HEK293 (cell line): ENCODE data around the gene TRPV5.
A peak's percentile ranks its signal among the peaks of the same experiment; 100 is the strongest.

ENCODE experiments used
- CTCF ChIA-PET: fragments of 350-600 bp; formaldehyde crosslinking; extraction: SDS; loops from one replicate; lab custom pipeline; 2021; ENCODE audit warnings: antibody characterized with exemption; lab: Yijun Ruan, JAX
- POLR2A ChIA-PET: fragments of 300-600 bp; formaldehyde crosslinking; extraction: SDS; loops from one replicate; lab custom pipeline; 2020; ENCODE audit warnings: antibody characterized with exemption, inconsistent platforms; lab: Yijun Ruan, JAX
- H3K27ac ChIP-seq: fragments of 200-500 bp; sonication (Bioruptor generic); 2 replicates; pipeline ENCODE4 v1.5.1; 2014; ENCODE audit warnings: low read depth, low read length, control low read depth, inconsistent platforms; ENCODE audit errors: extremely low read depth
- H3K36me3 ChIP-seq, 2 experiments: fragments of 200-500 bp in 1 of 2; sonication (Bioruptor generic) in 1 of 2; 1 replicate in 1 of 2; 2 replicates in 1 of 2; pipeline ENCODE4 v1.5.1; 2014 to 2017; ENCODE audit warnings: inconsistent platforms in 2 of 2, low read length in 2 of 2; ENCODE audit not compliant: control insufficient read depth in 2 of 2, insufficient read depth in 1 of 2
- H3K4me1 ChIP-seq: fragments of 200-500 bp; sonication (Bioruptor generic); 2 replicates; pipeline ENCODE4 v1.5.1; 2014; ENCODE audit warnings: mild to moderate bottlenecking, low read length, inconsistent platforms; ENCODE audit not compliant: control insufficient read depth, insufficient read depth
- H3K4me3 ChIP-seq: 2 replicates; pipeline ENCODE4 v1.5.1; 2011; ENCODE audit warnings: low read depth, mild to moderate bottlenecking, control low read depth, low read length, moderate library complexity
- H3K9me3 ChIP-seq: fragments of 200-500 bp; sonication (Bioruptor generic); 2 replicates; pipeline ENCODE4 v1.5.1; 2014; ENCODE audit warnings: low read depth, low read length, inconsistent platforms; ENCODE audit not compliant: control insufficient read depth, insufficient read depth
- GLIS1 ChIP-seq: fragments of 450-650 bp; formaldehyde crosslinking; IDR thresholded peaks from 2 replicates; pipeline ENCODE4 v1.5.1; 2016; ENCODE audit warnings: missing biosample characterization, missing genetic modification characterization
- KLF16 ChIP-seq: fragments of 450-650 bp; formaldehyde crosslinking; IDR thresholded peaks from 2 replicates; pipeline ENCODE4 v1.5.1; 2017; ENCODE audit warnings: missing biosample characterization, missing genetic modification characterization
- PATZ1 ChIP-seq: fragments of 450-650 bp; formaldehyde crosslinking; IDR thresholded peaks from 2 replicates; pipeline ENCODE4 v1.5.1; 2016; ENCODE audit warnings: missing biosample characterization, missing genetic modification characterization
- PRDM1 ChIP-seq: fragments of 450-650 bp; formaldehyde crosslinking; IDR thresholded peaks from 2 replicates; pipeline ENCODE4; 2016; ENCODE audit warnings: missing biosample characterization, missing genetic modification characterization
- PRDM4 ChIP-seq: fragments of 450-650 bp; formaldehyde crosslinking; IDR thresholded peaks from 2 replicates; pipeline ENCODE4 v1.5.1; 2017; ENCODE audit warnings: missing biosample characterization, missing genetic modification characterization
- SALL2 ChIP-seq: fragments of 450-650 bp; formaldehyde crosslinking; IDR thresholded peaks from 2 replicates; pipeline ENCODE4 v1.5.0; 2017; ENCODE audit warnings: missing biosample characterization, mild to moderate bottlenecking, missing genetic modification characterization, borderline replicate concordance
- SETDB1 ChIP-seq: IDR thresholded peaks from one replicate; pipeline ENCODE4 v1.6.1; 2017; ENCODE audit warnings: mild to moderate bottlenecking, low read length, moderate library complexity, mixed read lengths; ENCODE audit not compliant: insufficient read length
- ZBTB48 ChIP-seq: fragments of 450-650 bp; formaldehyde crosslinking; IDR thresholded peaks from 2 replicates; pipeline ENCODE4 v1.5.1; 2016; ENCODE audit warnings: missing biosample characterization, missing genetic modification characterization
- ZNF114 ChIP-seq: fragments of 450-650 bp; formaldehyde crosslinking; IDR thresholded peaks from 2 replicates; pipeline ENCODE4 v1.5.0; 2017; ENCODE audit warnings: missing biosample characterization, missing genetic modification characterization
- ZNF184 ChIP-seq: fragments of 450-650 bp; IDR thresholded peaks from 2 replicates; pipeline ENCODE4 v1.5.1; 2018; ENCODE audit warnings: missing biosample characterization, mild to moderate bottlenecking, missing genetic modification characterization
- ZNF2 ChIP-seq: fragments of 450-650 bp; formaldehyde crosslinking; IDR thresholded peaks from 2 replicates; pipeline ENCODE4 v1.5.1; 2016; ENCODE audit warnings: missing biosample characterization, missing genetic modification characterization
- ZNF280D ChIP-seq: fragments of 450-650 bp; formaldehyde crosslinking; IDR thresholded peaks from 2 replicates; pipeline ENCODE4 v1.5.1; 2016; ENCODE audit warnings: missing biosample characterization, missing genetic modification characterization
- ZNF302 ChIP-seq: fragments of 450-650 bp; formaldehyde crosslinking; IDR thresholded peaks from 2 replicates; pipeline ENCODE4 v1.5.1; 2016; ENCODE audit warnings: missing biosample characterization, missing genetic modification characterization, low read depth
- ZNF311 ChIP-seq: fragments of 450-650 bp; formaldehyde crosslinking; IDR thresholded peaks from 2 replicates; pipeline ENCODE4 v1.5.1; 2017; ENCODE audit warnings: missing biosample characterization, missing genetic modification characterization, borderline replicate concordance
- ZNF394 ChIP-seq: fragments of 450-650 bp; formaldehyde crosslinking; IDR thresholded peaks from 2 replicates; pipeline ENCODE4 v1.5.1; 2016; ENCODE audit warnings: missing biosample characterization, missing genetic modification characterization, mild to moderate bottlenecking, moderate library complexity, borderline replicate concordance
- ZNF549 ChIP-seq: fragments of 450-650 bp; IDR thresholded peaks from 2 replicates; pipeline ENCODE4 v1.5.1; 2018; ENCODE audit warnings: missing biosample characterization, missing genetic modification characterization, mild to moderate bottlenecking, inconsistent platforms, moderate library complexity
- ZNF571 ChIP-seq: fragments of 450-650 bp; formaldehyde crosslinking; IDR thresholded peaks from 2 replicates; pipeline ENCODE4 v1.5.0; 2017; ENCODE audit warnings: missing biosample characterization, missing genetic modification characterization
- ZNF580 ChIP-seq: fragments of 450-650 bp; formaldehyde crosslinking; IDR thresholded peaks from 2 replicates; pipeline ENCODE4 v1.5.1; 2016; ENCODE audit warnings: missing biosample characterization, missing genetic modification characterization
- ZNF791 ChIP-seq: fragments of 450-650 bp; formaldehyde crosslinking; IDR thresholded peaks from 2 replicates; pipeline ENCODE4 v1.5.1; 2016; ENCODE audit warnings: missing biosample characterization, missing genetic modification characterization
- ZNF843 ChIP-seq: fragments of 450-650 bp; formaldehyde crosslinking; IDR thresholded peaks from 2 replicates; pipeline ENCODE4 v1.5.1; 2016; ENCODE audit warnings: missing biosample characterization, missing genetic modification characterization

TRPV5 gene

GRCh38 chr7:142863891-142864685 lies 69.5 kb downstream of the TRPV5 start:
- H3K36me3 ChIP-seq: peaks cover 0 to 5% of the 10 kb centered on the region in 2 experiments; a peak in 1 of 3 replicates
- POLR2A ChIA-PET: no interaction called here
- no peaks in the 10 kb centered on the region for H3K4me1 ChIP-seq
- TF ChIP-seq ZNF549 (tag by site-specific recombination) (no peak), GLIS1 (tag by site-specific recombination) (peak; percentile 40; the same call in 1 of the 2 replicates)
- H3K27ac ChIP-seq: no peak overlapping the region
- no peaks in the 10 kb centered on the region for H3K9me3 ChIP-seq
- H3K4me3 ChIP-seq: no peak overlapping the region
- CTCF ChIA-PET: interaction anchor here (1.0 to 5.5 kb wide), 4 partner anchors 8 to 16 kb away, joined by 3 to 24 read pairs (median 4); no protein-coding TSS in a partner anchor

- H3K36me3 ChIP-seq: peaks cover 0 to 5% of the 10 kb centered on the region in 2 experiments; a peak in 1 of 3 replicates
- ChIA-PET POLR2A (no interaction called here), CTCF (interaction anchor here (0.7 to 5.5 kb wide), 3 partner anchors 9 to 259 kb away, joined by 3 to 24 read pairs (median 3); no protein-coding TSS in a partner anchor)
- H3K27ac ChIP-seq: no peak overlapping the region
- H3K9me3 ChIP-seq: no peaks in the 10 kb centered on the region
- TF ChIP-seq ZNF302 (no peak), ZBTB48 (tag by site-specific recombination) (no peak), ZNF394 (no peak)
- H3K4me3 ChIP-seq: no peak overlapping the region
- H3K4me1 ChIP-seq: no peaks in the 10 kb centered on the region
Observed at GRCh38 chr7:142862786-142863400, 70.7 kb downstream of the TRPV5 start.

- ChIA-PET POLR2A (no interaction called here), CTCF (interaction anchor here (0.7 to 5.5 kb wide), 3 partner anchors 10 to 258 kb away, joined by 3 to 24 read pairs (median 3); no protein-coding TSS in a partner anchor)
- H3K9me3 ChIP-seq: no peaks in the 10 kb centered on the region
- H3K36me3 ChIP-seq: peaks cover 0 to 5% of the 10 kb centered on the region in 2 experiments; a peak in 1 of 3 replicates
- no peak overlapping the region for H3K27ac ChIP-seq
- H3K4me3 ChIP-seq: no peak overlapping the region
- no peaks in the 10 kb centered on the region for H3K4me1 ChIP-seq
- TF ChIP-seq PRDM4 (tag by site-specific recombination) (no peak), KLF16 (tag by site-specific recombination) (no peak), PATZ1 (tag by site-specific recombination) (no peak), PRDM1 (tag by site-specific recombination) (no peak), ZNF280D (tag by site-specific recombination) (no peak), SETDB1 (no peak), ZNF791 (no peak), ZNF843 (tag by site-specific recombination) (no peak), ZNF2 (tag by site-specific recombination) (no peak), ZNF184 (tag by site-specific recombination) (no peak), ZNF571 (no peak), ZNF311 (tag by site-specific recombination) (no peak), SALL2 (no peak), ZNF114 (tag by site-specific recombination) (no peak), ZNF580 (tag by site-specific recombination) (no peak)
Observed at GRCh38 chr7:142862351-142862750, 71.2 kb downstream of the TRPV5 start.
